A549 (cell line): Measurements from ENCODE around the gene DISC1. TPM values are rescaled to one million over a fixed set of nuclear protein-coding genes. Genes with fewer than 3 reads are reported as not detected.

Experiments used
- ATAC-seq, 2 experiments: fragments of 200-7000 bp in 1 of 2; fragments of >200 bp in 1 of 2; cut with Nextera tagmentation in 1 of 2; cut with Tn5 transposase in 1 of 2; 3 replicates each; pipeline versions ENCODE4 v1.8.0 to v1.9.1; 2018 to 2020; ENCODE audit warnings: mild to moderate bottlenecking in 1 of 2, moderate library complexity in 1 of 2
- CTCF ChIA-PET: fragments of 300-600 bp; sonication (Branson Sonifier 250); formaldehyde crosslinking; extraction: SDS; loops from one replicate; lab custom pipeline; 2021; ENCODE audit warnings: antibody characterized with exemption, inconsistent platforms; lab: Yijun Ruan, JAX
- POLR2A ChIA-PET: fragments of 350-600 bp; formaldehyde crosslinking; extraction: SDS; loops from one replicate; lab custom pipeline; 2021; ENCODE audit warnings: antibody characterized with exemption, inconsistent platforms; lab: Yijun Ruan, JAX
- DNase-seq, 2 experiments: peaks; one replicate each; pipeline versions ENCODE4 v3.0.0 to v3.0.0-alpha.2; 2011 to 2016; ENCODE audit warnings: low read depth in 1 of 2, low spot score in 1 of 2
- FAIRE-seq: peaks from 2 replicates; lab custom pipeline; 2011; peaks lifted over from hg19 to GRCh38; lab: Jason Lieb, UNC
- H3K27ac ChIP-seq, 2 experiments: fragments of >200 bp; sonication (Bioruptor Twin); formaldehyde crosslinking; 3 replicates each; pipeline ENCODE4 v1.5.1; 2016 to 2017
- H3K4me1 ChIP-seq: fragments of >200 bp; sonication (Bioruptor Twin); formaldehyde crosslinking; 3 replicates; pipeline ENCODE4 v1.6.1; 2016
- H3K4me2 ChIP-seq: fragments of >200 bp; sonication (Bioruptor Twin); formaldehyde crosslinking; 3 replicates; pipeline ENCODE4 v1.6.1; 2016
- H3K4me3 ChIP-seq: fragments of >200 bp; sonication (Bioruptor Twin); formaldehyde crosslinking; 3 replicates; pipeline ENCODE4 v1.5.1; 2016
- H3K9me3 ChIP-seq: fragments of >200 bp; sonication (Bioruptor Twin); formaldehyde crosslinking; 3 replicates; pipeline ENCODE4 v1.6.1; 2016
- ATOH8 ChIP-seq: fragments of 250-450 bp; sonication (Bioruptor Pico); IDR thresholded peaks from 2 replicates; pipeline ENCODE4 v1.5.0; 2020; ENCODE audit warnings: low read depth, mild to moderate bottlenecking, moderate library complexity
- BHLHE40 ChIP-seq: IDR thresholded peaks from 2 replicates; pipeline ENCODE4 v1.6.1; 2012; ENCODE audit warnings: low read depth, low read length, inconsistent platforms
- CHD2 ChIP-seq: fragments of 150-350 bp; IDR thresholded peaks from 2 replicates; pipeline ENCODE4 v1.6.1; 2014; ENCODE audit warnings: low read length; ENCODE audit not compliant: partially characterized antibody
- CTCF ChIP-seq: fragments of >200 bp; sonication (Bioruptor Twin); formaldehyde crosslinking; IDR thresholded peaks from 3 replicates; pipeline ENCODE4 v1.5.1; 2016
- FOSB ChIP-seq: fragments of 250-450 bp; sonication (Bioruptor Pico); IDR thresholded peaks from 2 replicates; pipeline ENCODE4 v1.5.0; 2020; ENCODE audit warnings: mild to moderate bottlenecking, moderate library complexity
- FOSL2 ChIP-seq, 2 experiments: fragments of 450-650 bp in 1 of 2; fragments of >200 bp in 1 of 2; sonication (Bioruptor Twin) in 1 of 2; formaldehyde crosslinking; IDR thresholded peaks; 2 replicates each; pipeline versions ENCODE4 v1.5.0 to v1.6.1; 2016 to 2020; ENCODE audit warnings: mild to moderate bottlenecking in 1 of 2, moderate library complexity in 1 of 2
- FOXS1 ChIP-seq: fragments of 250-450 bp; sonication (Bioruptor Pico); IDR thresholded peaks from 2 replicates; pipeline ENCODE4 v1.5.0; 2020; ENCODE audit warnings: mild to moderate bottlenecking, moderate library complexity
- HDAC2 ChIP-seq: fragments of 200-600 bp; sonication (generic); IDR thresholded peaks from 2 replicates; pipeline ENCODE4 v1.6.1; 2016
- HMGXB4 ChIP-seq: fragments of 250-450 bp; sonication (Bioruptor Pico); IDR thresholded peaks from 2 replicates; pipeline ENCODE4 v1.5.0; 2021; ENCODE audit warnings: mild to moderate bottlenecking, moderate library complexity, borderline replicate concordance
- HOXB13 ChIP-seq: fragments of 250-450 bp; sonication (Bioruptor Pico); IDR thresholded peaks from 2 replicates; pipeline ENCODE4 v1.5.0; 2020; ENCODE audit warnings: low read depth, mild to moderate bottlenecking, moderate library complexity
- HOXB5 ChIP-seq: fragments of 250-450 bp; sonication (Bioruptor Pico); IDR thresholded peaks from 2 replicates; pipeline ENCODE4 v1.5.0; 2020; ENCODE audit warnings: mild to moderate bottlenecking, moderate library complexity
- KDM1A ChIP-seq: fragments of 200-600 bp; sonication (generic); IDR thresholded peaks from 2 replicates; pipeline ENCODE4 v1.6.1; 2016; ENCODE audit warnings: low read depth, mild to moderate bottlenecking
- NPAS2 ChIP-seq: fragments of 250-450 bp; sonication (Bioruptor Pico); IDR thresholded peaks from 2 replicates; pipeline ENCODE4 v1.8.0; 2022; ENCODE audit warnings: mild to moderate bottlenecking, moderate library complexity, borderline replicate concordance
- NR3C1 ChIP-seq: fragments of >200 bp; sonication (Bioruptor Twin); formaldehyde crosslinking; IDR thresholded peaks from 3 replicates; pipeline ENCODE4 v1.6.1; 2017
- PHF8 ChIP-seq: fragments of 200-600 bp; sonication (generic); IDR thresholded peaks from 2 replicates; pipeline ENCODE4 v1.6.1; 2016; ENCODE audit warnings: low read depth, mild to moderate bottlenecking, antibody characterized with exemption, moderate library complexity, borderline replicate concordance
- POLR2A ChIP-seq: IDR thresholded peaks from 2 replicates; pipeline ENCODE4 v1.6.1; 2012; ENCODE audit warnings: mild to moderate bottlenecking, low read length
- POLR2AphosphoS2 ChIP-seq: conservative IDR thresholded peaks from 2 replicates; pipeline ENCODE4 v1.6.1; 2012; ENCODE audit warnings: low read length, improper control_type of control experiment, inconsistent platforms
- RAD21 ChIP-seq, 2 experiments: fragments of >200 bp in 1 of 2; sonication (Bioruptor Twin) in 1 of 2; formaldehyde crosslinking in 1 of 2; IDR thresholded peaks in 1 of 2; conservative IDR thresholded peaks in 1 of 2; 2 replicates in 1 of 2; 3 replicates in 1 of 2; pipeline ENCODE4 v1.6.1; 2012 to 2018; ENCODE audit warnings: inconsistent platforms in 1 of 2
- RCOR1 ChIP-seq: fragments of 150-350 bp; IDR thresholded peaks from 2 replicates; pipeline ENCODE4 v1.6.1; 2014; ENCODE audit warnings: antibody characterized with exemption, low read length, low read depth
- TFCP2L1 ChIP-seq: fragments of 250-450 bp; sonication (Bioruptor Pico); IDR thresholded peaks from 2 replicates; pipeline ENCODE4 v1.5.0; 2021; ENCODE audit warnings: mild to moderate bottlenecking
- TP53 ChIP-seq: fragments of 250-450 bp; sonication (Bioruptor Pico); IDR thresholded peaks from 2 replicates; pipeline ENCODE4 v1.5.0; 2021; ENCODE audit warnings: mild to moderate bottlenecking, moderate library complexity
- ZNF302 ChIP-seq: fragments of 250-450 bp; sonication (Bioruptor Pico); IDR thresholded peaks from 2 replicates; pipeline ENCODE4 v1.9.0; 2021; ENCODE audit warnings: inconsistent platforms, mild to moderate bottlenecking, moderate library complexity
- WGBS: methylation state at CpG from one replicate; pipeline ENCODE4 v1.1.6; 2017; ENCODE audit errors: missing lambda C conversion rate; 5-methylcytosine and 5-hydroxymethylcytosine counted together
- polyA plus RNA-seq, 4 experiments: library from polyadenylated mRNA; depleted of rRNA in 3 of 4; stranded (reverse); fragments of >200 nt; fragmentation: RNase III in 1 of 4; extraction: RNeasy Plus Mini Kit Qiagen cat#74134 plus additional on column Dnase treatment in 1 of 4; gene quantifications; 2 replicates in 3 of 4; 3 replicates in 1 of 4; pipeline ENCODE4 v1.2.3, GENCODE V29; 2011 to 2017
- TF ChIP-seq, protein P1 (sequence below): fragments of >200 bp; sonication (Bioruptor Twin); formaldehyde crosslinking; IDR thresholded peaks from 3 replicates; pipeline ENCODE4 v1.6.1; 2016
- TF ChIP-seq, protein P2 (sequence below): fragments of 150-350 bp; IDR thresholded peaks from 2 replicates; pipeline ENCODE4 v1.6.1; 2014; ENCODE audit warnings: low read depth, mild to moderate bottlenecking, low read length
- TF ChIP-seq, protein P3 (sequence below): IDR thresholded peaks from 2 replicates; pipeline ENCODE4 v1.6.1; 2012

The DISC1 gene
- polyA plus RNA-seq, 2 of the 4 experiments (the other 2 are of a cell fraction) = 0.39 to 0.74 TPM

DNA sequence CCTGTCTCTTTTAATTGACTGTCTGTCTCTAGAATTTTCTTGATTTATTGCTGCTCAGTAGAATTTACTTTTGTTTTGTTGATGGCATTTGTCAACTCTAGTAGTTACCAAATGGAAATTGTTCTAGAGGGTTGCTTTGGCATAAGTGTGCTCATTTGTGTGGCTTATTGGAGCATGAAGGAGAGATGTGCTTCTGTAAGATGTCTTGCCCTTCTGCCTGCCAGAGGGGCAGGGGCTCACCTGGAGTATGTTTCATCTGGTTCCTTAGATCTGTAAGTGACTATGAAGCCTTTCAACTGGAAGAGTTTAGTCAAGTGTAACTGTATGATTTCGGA, 345.5 kb downstream of the DISC1 start:
- FAIRE-seq = no peak
- POLR2A ChIA-PET = no interaction called here
- H3K4me3 ChIP-seq = no peak overlapping the region
- 40% methylated on average over 1 of the region's 1 CpG for whole genome bisulfite sequencing
- no peaks in the 10 kb centered on the region for H3K4me1 ChIP-seq
- TF ChIP-seq HOXB13 (CRISPR knock-in tag) = no peak
- TF ChIP-seq FOXS1 (CRISPR knock-in tag) = no peak
- TF ChIP-seq CHD2 = no peak
- no peak for TF ChIP-seq BHLHE40
- no peak for TF ChIP-seq POLR2AphosphoS2
- no peak for TF ChIP-seq ZNF302
- no peak for TF ChIP-seq TFCP2L1 (CRISPR knock-in tag)
- no peak for TF ChIP-seq RCOR1
- TF ChIP-seq KDM1A = no peak
- TF ChIP-seq NR3C1 = no peak
- TF ChIP-seq NPAS2 (CRISPR knock-in tag) = no peak
- TF ChIP-seq FOSL2 (IDR thresholded peaks at IDR 0.05) = no peak
- no peak for TF ChIP-seq FOSL2 (CRISPR knock-in tag; IDR thresholded peaks at IDR 0.05)
- TF ChIP-seq TP53 = no peak
- no peak for TF ChIP-seq FOSB (CRISPR knock-in tag)
- no peak for TF ChIP-seq ATOH8 (CRISPR knock-in tag)
- TF ChIP-seq HOXB5 (CRISPR knock-in tag) = no peak
- no peak for TF ChIP-seq HMGXB4
- TF ChIP-seq POLR2A = no peak
- TF ChIP-seq RAD21 (conservative IDR thresholded peaks at IDR 0.05 in 1 of 2, IDR thresholded peaks at IDR 0.05 in 1 of 2) = no peak
- TF ChIP-seq, all 56 proteins: peak for 0
- ATAC-seq = no peak
- H3K27ac ChIP-seq = no peak overlapping the region
- CTCF ChIA-PET = interaction anchor here (1.2 to 1.4 kb wide), 2 partner anchors 22 to 37 kb away, joined by 3 read pairs; no protein-coding TSS in a partner anchor
- no peak for DNase-seq
- H3K9me3 ChIP-seq = 0 out of 3 replicates have a peak, but pooled peaks cover 3% of the 10 kb centered on the region
- H3K4me2 ChIP-seq = no peak overlapping the region

DNA sequence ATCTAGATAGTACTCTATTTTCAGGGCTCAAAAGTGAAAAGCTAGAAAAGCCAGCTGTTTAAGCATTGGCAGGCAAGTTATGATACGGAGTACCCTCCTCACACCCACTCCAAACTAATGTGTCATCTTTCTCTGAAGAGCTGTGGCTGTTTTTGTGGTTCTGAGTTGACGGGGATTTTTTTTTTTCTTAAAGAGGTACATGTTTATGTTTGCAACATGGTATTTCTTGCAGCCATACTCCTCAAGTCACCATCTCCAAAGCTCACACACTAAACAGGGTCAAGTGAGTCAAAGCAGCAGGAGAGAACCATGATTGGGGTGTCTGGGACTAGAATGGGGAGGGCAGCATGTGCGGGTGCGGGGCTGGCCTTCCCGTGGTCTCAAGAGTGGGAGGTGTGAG, 347.2 kb downstream of the DISC1 start:
- DNase-seq (no peak), ATAC-seq (no peak), FAIRE-seq (no peak)
- TF ChIP-seq, protein P1, sequence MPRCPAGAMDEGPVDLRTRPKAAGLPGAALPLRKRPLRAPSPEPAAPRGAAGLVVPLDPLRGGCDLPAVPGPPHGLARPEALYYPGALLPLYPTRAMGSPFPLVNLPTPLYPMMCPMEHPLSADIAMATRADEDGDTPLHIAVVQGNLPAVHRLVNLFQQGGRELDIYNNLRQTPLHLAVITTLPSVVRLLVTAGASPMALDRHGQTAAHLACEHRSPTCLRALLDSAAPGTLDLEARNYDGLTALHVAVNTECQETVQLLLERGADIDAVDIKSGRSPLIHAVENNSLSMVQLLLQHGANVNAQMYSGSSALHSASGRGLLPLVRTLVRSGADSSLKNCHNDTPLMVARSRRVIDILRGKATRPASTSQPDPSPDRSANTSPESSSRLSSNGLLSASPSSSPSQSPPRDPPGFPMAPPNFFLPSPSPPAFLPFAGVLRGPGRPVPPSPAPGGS = no peak
- TF ChIP-seq HDAC2 (no peak), CTCF (no peak), FOSB (CRISPR knock-in tag) (no peak), PHF8 (no peak), POLR2AphosphoS2 (no peak)
- TF ChIP-seq, protein P2, sequence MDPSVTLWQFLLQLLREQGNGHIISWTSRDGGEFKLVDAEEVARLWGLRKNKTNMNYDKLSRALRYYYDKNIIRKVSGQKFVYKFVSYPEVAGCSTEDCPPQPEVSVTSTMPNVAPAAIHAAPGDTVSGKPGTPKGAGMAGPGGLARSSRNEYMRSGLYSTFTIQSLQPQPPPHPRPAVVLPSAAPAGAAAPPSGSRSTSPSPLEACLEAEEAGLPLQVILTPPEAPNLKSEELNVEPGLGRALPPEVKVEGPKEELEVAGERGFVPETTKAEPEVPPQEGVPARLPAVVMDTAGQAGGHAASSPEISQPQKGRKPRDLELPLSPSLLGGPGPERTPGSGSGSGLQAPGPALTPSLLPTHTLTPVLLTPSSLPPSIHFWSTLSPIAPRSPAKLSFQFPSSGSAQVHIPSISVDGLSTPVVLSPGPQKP = no peak
- TF ChIP-seq, protein P3, sequence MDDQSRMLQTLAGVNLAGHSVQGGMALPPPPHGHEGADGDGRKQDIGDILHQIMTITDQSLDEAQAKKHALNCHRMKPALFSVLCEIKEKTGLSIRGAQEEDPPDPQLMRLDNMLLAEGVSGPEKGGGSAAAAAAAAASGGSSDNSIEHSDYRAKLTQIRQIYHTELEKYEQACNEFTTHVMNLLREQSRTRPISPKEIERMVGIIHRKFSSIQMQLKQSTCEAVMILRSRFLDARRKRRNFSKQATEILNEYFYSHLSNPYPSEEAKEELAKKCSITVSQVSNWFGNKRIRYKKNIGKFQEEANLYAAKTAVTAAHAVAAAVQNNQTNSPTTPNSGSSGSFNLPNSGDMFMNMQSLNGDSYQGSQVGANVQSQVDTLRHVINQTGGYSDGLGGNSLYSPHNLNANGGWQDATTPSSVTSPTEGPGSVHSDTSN = no peak
- CTCF ChIA-PET = interaction anchor here (1.0 kb wide), 1 partner anchor 14 kb away, joined by 3 read pairs; no protein-coding TSS in a partner anchor
- Histone ChIP-seq H3K27ac (no peak overlapping the region), H3K9me3 (0 out of 3 replicates have a peak, but pooled peaks cover 6% of the 10 kb centered on the region), H3K4me3 (no peak overlapping the region), H3K4me2 (no peak overlapping the region), H3K4me1 (no peaks in the 10 kb centered on the region)
- POLR2A ChIA-PET = no interaction called here
- 75% methylated on average over 5 of the region's 5 CpGs for WGBS
